Measurements from ENCODE around the gene PRR15L.

GRCh38 chr17:47915776-47916398 lies 41.8 kb downstream of the PRR15L start:
- TF ChIP-seq CTCF (conservative IDR thresholded peaks at IDR 0.05; ENCODE audit: low read depth, low read length) (no peak), POLR2A (IDR thresholded peaks at IDR 0.05; ENCODE audit: low read depth, low read length) (no peak), RAD21 (IDR thresholded peaks at IDR 0.05; ENCODE audit: low read length) (no peak), SMC3 (IDR thresholded peaks at IDR 0.05; ENCODE audit: low read depth, low read length) (no peak)
